GM19099 (cell line): ENCODE data around the gene TBC1D22B.

ENCODE experiments used
- POLR2A ChIP-seq: IDR thresholded peaks from 3 replicates; pipeline ENCODE4 v1.6.1; 2011; ENCODE audit warnings: low read depth; ENCODE audit not compliant: insufficient read length; ENCODE audit errors: extremely low read depth

Gene TBC1D22B

GRCh38 chr6:37303091-37303660, 45.6 kb downstream of the TBC1D22B start:
- no peak for TF ChIP-seq POLR2A

GRCh38 chr6:37303891-37304503, 46.4 kb downstream of the TBC1D22B start:
- TF ChIP-seq POLR2A = no peak

DNA sequence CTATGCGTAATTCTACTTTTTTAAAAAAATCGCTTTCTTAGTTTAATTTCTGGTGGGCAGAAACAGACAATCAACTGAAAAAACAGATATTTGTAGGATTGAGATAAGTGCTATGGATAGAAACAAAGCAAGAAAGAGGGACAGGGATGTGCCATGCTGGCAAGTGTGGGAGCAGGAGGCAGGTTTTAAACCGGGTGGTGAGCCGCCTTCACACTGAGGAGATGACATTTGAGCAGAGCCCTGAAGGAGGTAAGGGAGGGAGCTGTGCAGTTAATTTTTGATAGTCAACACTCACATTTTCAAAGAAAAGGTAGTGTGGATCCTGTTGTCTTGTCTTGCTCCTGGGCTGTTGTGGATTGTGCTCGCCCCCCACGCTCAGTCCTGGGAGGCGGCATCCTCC, 47.2 kb downstream of the TBC1D22B start:
- no peak for TF ChIP-seq POLR2A

DNA sequence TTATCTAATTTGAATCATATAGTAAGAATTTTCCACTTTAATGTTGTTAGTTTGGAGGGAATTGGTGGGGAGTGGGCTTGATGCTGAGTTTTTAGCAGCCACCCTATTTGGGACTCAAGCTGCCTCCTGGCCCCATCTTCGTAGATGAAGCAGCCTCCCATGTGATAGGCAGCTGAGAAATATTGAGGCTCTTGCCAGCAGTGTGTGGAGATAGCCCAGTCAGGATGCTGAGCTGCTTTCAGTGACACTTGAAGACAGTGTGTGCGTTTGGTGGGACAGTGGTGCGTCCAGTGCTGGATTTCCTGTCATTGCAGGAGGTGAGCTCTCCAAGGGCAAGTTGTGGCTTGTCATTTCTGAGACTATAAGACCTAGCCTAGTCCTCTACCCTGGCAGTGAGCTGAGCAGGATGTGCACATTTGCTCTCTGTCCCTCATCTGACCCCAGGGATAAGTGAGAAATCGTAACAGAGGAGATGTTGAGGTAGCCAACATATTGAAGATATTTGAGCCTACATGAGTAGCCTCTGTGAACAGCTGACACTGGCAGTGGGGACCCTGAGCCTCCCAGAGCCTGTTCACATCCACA, 48.4 kb downstream of the TBC1D22B start:
- TF ChIP-seq POLR2A = no peak

- TF ChIP-seq POLR2A = no peak
Measured at GRCh38 chr6:37306624-37307222, 49.2 kb downstream of the TBC1D22B start.

GRCh38 chr6:37308069-37308815, 50.7 kb downstream of the TBC1D22B start:
- TF ChIP-seq POLR2A = no peak

GRCh38 chr6:37309046-37309445, 51.5 kb downstream of the TBC1D22B start:
- TF ChIP-seq POLR2A = no peak

DNA sequence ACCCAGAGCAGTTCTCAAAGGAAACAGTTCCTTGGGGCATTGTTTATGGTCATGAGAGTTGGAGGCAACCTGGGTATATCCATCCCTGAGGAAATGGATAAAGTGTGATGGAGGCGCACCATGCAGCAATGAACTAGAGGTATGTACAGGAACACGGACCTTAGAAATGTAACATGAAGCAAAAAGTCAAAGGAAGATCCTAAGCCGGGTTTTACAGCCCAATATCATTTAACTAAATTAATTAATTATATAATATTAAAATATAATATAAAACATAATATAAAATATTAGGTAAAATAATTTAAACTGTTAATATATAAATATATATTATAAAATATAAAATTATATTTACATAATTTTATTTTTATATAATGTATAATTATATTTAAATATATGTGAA, 52.1 kb downstream of the TBC1D22B start:
- no peak for TF ChIP-seq POLR2A

DNA sequence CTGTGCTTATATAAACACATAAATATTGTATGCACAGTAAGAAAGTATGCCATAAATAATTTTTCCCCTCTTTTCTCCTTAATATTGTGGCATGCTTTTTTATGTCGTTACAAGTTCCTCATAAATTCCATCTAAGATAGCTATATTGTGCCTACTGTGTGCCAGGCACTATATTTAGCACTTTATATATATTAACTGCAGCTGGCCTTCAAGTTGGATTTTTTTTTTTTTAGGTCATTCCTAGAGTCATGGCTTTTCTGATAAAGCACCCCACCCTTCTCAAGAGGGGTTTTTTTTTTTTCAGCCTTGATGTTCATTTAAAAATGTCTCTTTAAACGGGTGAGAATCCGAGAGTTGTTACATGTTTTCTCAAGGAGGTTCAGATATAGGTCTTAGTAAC, 53.4 kb downstream of the TBC1D22B start:
- no peak for TF ChIP-seq POLR2A

- TF ChIP-seq POLR2A = no peak
Measured at GRCh38 chr6:37311741-37312473, 54.3 kb downstream of the TBC1D22B start.

GRCh38 chr6:37313723-37314486, 56.3 kb downstream of the TBC1D22B start:
- no peak for TF ChIP-seq POLR2A

DNA sequence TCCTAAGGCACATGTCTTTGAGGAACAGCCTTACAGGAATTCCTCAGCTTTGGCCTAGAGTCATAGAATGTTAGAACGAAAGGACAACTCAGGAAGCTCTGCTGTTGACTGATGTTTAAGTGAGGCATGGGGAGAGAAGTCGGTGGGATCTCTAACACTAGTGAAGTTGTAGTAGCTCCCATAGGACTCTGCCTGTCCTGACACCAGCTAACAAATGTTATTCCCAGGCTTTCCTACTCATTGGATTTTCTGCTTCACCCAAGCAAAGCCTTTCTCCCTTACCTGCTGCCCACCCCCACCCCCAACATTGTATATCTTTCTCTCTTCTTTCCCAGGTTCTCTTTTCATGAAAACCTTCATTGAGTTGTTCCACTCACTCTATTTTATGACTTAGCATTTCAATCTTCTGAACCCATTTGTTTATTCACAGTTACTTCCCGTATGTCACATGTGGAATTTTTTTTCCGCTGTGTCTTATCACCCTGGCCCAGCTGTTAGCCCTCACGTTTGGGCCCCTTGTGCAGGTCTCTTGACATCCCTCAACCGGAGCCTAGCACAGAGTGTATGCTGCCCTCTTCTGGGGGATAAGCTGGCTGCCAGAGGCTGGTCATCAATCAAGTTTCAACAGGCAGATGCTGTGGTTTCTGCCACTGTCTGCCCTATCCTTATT, 57.0 kb downstream of the TBC1D22B start:
- TF ChIP-seq POLR2A = no peak

DNA sequence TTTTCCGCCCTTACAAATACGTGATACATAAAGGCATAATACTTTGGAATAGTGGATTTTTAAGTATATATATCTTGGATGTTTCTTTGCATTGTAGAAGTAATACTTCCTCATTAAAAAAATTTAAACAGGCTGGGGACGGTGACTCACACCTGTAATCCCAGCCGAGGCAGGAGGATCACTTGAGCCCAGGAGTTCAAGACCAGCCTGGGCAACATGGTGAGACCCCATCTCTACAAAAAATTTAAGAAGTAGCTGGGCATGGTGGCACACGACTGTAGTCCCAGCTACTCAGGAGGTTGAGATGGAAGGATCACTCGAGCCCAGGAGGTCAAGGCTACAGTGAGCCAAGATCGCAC, 57.6 kb downstream of the TBC1D22B start:
- no peak for TF ChIP-seq POLR2A

- no peak for TF ChIP-seq POLR2A
Measured at GRCh38 chr6:37316071-37316470, 58.5 kb downstream of the TBC1D22B start.
